ENCODE measurements around the gene ACSF2. TPM values are rescaled to one million over a fixed set of nuclear protein-coding genes. Genes with fewer than 3 reads are reported as not detected.
A peak's percentile ranks its signal among the peaks of the same experiment; 100 is the strongest.

ACSF2 gene
- total and polyA plus RNA-seq, 2 of the 13 experiments (the other 11 are each of a cell fraction or from before 2014, with no cell fraction given) = 87.3 to 109 TPM

- TF ChIP-seq ZXDC (CRISPR knock-in tag; IDR thresholded peaks at IDR 0.05) (peak; percentile 45; the same call in 1 of the 2 replicates), HNRNPK (IDR thresholded peaks at IDR 0.05; ENCODE audit: low read depth, low read length, poor library complexity, severe bottlenecking) (no peak), PHF8 (CRISPR knock-in tag; IDR thresholded peaks at IDR 0.05) (0 out of 2 replicates have a peak, but pooled peaks have one; percentile 18), RELA (CRISPR knock-in tag; IDR thresholded peaks at IDR 0.05) (no peak), FOSL2 (CRISPR knock-in tag; IDR thresholded peaks at IDR 0.05) (no peak), U2AF1 (optimal IDR thresholded peaks at IDR 0.05; ENCODE audit: low read depth, low read length) (no peak), MAF1 (CRISPR knock-in tag; IDR thresholded peaks at IDR 0.05; ENCODE audit: borderline replicate concordance) (no peak), NFKB2 (CRISPR knock-in tag; IDR thresholded peaks at IDR 0.05; ENCODE audit: borderline replicate concordance) (0 out of 2 replicates have a peak, but pooled peaks have one; percentile 16), ZNF292 (CRISPR knock-in tag; IDR thresholded peaks at IDR 0.05; ENCODE audit: borderline replicate concordance, low read depth) (peak; percentile 92), ZNF567 (CRISPR knock-in tag; IDR thresholded peaks at IDR 0.05; ENCODE audit: borderline replicate concordance) (peak; percentile 61; the same call in 1 of the 2 replicates), ZNF879 (CRISPR knock-in tag; IDR thresholded peaks at IDR 0.05) (no peak), CSRNP1 (CRISPR knock-in tag; IDR thresholded peaks at IDR 0.05) (no peak), ZSCAN29 (CRISPR knock-in tag; conservative IDR thresholded peaks at IDR 0.05) (no peak), RORA (CRISPR knock-in tag; IDR thresholded peaks at IDR 0.05) (no peak), MED1 (CRISPR knock-in tag; IDR thresholded peaks at IDR 0.05) (no peak), CENPX (CRISPR knock-in tag; IDR thresholded peaks at IDR 0.05) (no peak)
- TF ChIP-seq, protein P1, sequence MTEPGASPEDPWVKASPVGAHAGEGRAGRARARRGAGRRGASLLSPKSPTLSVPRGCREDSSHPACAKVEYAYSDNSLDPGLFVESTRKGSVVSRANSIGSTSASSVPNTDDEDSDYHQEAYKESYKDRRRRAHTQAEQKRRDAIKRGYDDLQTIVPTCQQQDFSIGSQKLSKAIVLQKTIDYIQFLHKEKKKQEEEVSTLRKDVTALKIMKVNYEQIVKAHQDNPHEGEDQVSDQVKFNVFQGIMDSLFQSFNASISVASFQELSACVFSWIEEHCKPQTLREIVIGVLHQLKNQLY (CRISPR knock-in tag; IDR thresholded peaks at IDR 0.05) = no peak
- TF ChIP-seq, protein P2, sequence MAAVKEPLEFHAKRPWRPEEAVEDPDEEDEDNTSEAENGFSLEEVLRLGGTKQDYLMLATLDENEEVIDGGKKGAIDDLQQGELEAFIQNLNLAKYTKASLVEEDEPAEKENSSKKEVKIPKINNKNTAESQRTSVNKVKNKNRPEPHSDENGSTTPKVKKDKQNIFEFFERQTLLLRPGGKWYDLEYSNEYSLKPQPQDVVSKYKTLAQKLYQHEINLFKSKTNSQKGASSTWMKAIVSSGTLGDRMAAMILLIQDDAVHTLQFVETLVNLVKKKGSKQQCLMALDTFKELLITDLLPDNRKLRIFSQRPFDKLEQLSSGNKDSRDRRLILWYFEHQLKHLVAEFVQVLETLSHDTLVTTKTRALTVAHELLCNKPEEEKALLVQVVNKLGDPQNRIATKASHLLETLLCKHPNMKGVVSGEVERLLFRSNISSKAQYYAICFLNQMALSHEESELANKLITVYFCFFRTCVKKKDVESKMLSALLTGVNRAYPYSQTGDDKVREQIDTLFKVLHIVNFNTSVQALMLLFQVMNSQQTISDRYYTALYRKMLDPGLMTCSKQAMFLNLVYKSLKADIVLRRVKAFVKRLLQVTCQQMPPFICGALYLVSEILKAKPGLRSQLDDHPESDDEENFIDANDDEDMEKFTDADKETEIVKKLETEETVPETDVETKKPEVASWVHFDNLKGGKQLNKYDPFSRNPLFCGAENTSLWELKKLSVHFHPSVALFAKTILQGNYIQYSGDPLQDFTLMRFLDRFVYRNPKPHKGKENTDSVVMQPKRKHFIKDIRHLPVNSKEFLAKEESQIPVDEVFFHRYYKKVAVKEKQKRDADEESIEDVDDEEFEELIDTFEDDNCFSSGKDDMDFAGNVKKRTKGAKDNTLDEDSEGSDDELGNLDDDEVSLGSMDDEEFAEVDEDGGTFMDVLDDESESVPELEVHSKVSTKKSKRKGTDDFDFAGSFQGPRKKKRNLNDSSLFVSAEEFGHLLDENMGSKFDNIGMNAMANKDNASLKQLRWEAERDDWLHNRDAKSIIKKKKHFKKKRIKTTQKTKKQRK (IDR thresholded peaks at IDR 0.05; ENCODE audit: low read length) = no peak
These were observed 92.5 kb downstream of the ACSF2 start (continued) for GRCh38 chr17:50518384-50519023.

Measured in HepG2 (cell line).